Astrocyte (in vitro differentiated cells and primary cell): Measurements from ENCODE around the gene DOP1A.

Experiments used
- EZH2 ChIP-seq: IDR thresholded peaks from 2 replicates; pipeline ENCODE4 v1.6.1; 2012; ENCODE audit warnings: mild to moderate bottlenecking, low read length, inconsistent platforms; ENCODE audit not compliant: insufficient read depth
- TF ChIP-seq, protein P1 (sequence below): IDR thresholded peaks from 2 replicates; pipeline ENCODE4 v1.5.1; 2011; ENCODE audit warnings: low read depth, mild to moderate bottlenecking, inconsistent platforms, low read length, moderate library complexity; ENCODE audit not compliant: insufficient read depth

DNA sequence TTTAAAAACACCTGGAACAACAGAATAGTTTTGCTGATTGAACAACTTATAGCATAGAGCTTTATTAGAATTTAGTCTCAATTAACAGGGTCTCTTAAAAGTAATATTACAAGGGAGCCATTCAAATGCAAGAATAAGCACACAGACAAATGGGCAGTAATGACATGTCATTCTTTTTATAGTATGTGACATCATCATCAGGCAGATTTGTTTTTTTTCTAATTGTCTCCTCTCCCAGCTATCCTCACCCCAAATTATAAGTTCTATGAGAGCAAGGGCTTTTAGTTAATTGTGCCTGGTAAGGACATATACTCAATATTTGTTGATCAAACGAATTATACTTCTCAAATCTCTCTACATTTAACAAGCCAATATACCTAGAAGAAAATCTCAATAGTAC is 114.6 kb downstream of the DOP1A start:
- TF ChIP-seq, protein P1, sequence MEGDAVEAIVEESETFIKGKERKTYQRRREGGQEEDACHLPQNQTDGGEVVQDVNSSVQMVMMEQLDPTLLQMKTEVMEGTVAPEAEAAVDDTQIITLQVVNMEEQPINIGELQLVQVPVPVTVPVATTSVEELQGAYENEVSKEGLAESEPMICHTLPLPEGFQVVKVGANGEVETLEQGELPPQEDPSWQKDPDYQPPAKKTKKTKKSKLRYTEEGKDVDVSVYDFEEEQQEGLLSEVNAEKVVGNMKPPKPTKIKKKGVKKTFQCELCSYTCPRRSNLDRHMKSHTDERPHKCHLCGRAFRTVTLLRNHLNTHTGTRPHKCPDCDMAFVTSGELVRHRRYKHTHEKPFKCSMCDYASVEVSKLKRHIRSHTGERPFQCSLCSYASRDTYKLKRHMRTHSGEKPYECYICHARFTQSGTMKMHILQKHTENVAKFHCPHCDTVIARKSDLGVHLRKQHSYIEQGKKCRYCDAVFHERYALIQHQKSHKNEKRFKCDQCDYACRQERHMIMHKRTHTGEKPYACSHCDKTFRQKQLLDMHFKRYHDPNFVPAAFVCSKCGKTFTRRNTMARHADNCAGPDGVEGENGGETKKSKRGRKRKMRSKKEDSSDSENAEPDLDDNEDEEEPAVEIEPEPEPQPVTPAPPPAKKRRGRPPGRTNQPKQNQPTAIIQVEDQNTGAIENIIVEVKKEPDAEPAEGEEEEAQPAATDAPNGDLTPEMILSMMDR: no peak
- no peak for TF ChIP-seq EZH2
